Nucleus accumbens (tissue), 56 donors: ENCODE results near the gene EVX2.

Source experiments
- DNase-seq, 56 donors: peaks; one replicate each; lab custom pipeline; 2025; lab: John Stamatoyannopoulos, UW

The EVX2 gene

GRCh38 chr2:176097820-176098365, 14.1 kb upstream of the EVX2 start:
- DNase-seq: no peak

DNA sequence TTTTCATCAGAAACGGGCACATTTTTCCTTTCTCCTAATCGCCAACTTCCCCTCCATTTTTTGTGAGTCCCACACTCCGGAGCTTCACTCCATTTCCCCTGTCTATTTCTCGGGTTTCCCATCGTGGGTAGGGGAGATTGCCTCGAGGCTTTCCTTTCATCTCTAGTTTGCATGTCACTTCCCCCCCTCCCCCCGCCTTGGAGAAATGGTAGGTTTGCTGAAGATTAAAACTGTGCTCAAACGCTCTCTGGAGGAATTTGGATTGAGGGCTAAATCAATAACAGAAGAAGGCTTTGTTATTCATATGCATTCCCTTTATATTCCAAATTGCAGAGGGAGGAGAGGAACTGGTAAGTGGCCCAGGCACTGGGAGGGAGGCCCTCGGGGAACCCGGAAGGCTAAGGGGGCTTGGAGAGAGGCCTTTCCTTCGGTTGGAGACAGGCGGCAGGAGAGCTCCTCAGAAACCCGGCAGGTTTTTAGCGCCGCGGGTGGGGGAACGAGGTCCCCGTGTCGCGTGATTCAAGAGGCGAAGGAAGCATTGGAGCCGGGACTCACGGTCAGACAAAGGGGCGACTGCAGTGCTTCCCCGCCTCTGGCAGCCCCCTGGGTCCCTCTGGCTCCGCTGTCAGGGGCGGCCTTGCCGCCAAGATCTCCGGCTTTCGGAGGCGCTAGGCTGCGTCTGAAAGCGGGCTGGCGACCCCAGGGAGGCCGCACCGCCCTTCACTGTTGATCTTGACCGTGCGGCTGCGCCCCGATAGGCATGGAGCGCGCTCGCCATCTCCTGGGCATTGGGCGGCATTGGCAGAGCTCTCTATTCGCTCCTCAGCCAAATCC, 13.4 kb upstream of the EVX2 start:
- DNase-seq: peak in 23 of 56 donors; percentile 1 to 53 (median 11)

- DNase-seq: no peak
Measured at GRCh38 chr2:176096243-176096985, 12.7 kb upstream of the EVX2 start.

DNA sequence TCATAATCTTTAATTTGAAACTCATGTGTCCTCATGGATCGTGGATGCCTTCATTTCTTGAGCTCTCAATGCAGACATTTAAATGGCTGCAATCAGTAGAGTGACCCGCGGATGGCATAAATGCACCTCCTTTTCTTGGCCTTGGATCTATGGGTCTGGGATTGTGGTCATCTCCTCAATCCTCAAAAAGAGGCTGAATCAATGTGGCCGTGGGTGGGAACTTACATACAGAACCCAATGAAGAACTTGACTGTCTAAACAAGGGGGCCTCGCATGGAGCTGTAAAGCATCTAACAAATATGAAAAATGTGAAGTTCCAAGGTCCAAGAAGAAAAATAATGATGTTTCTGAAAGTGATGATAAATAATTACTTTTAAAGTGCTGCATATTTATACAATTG, 11.7 kb upstream of the EVX2 start:
- DNase-seq: no peak

DNA sequence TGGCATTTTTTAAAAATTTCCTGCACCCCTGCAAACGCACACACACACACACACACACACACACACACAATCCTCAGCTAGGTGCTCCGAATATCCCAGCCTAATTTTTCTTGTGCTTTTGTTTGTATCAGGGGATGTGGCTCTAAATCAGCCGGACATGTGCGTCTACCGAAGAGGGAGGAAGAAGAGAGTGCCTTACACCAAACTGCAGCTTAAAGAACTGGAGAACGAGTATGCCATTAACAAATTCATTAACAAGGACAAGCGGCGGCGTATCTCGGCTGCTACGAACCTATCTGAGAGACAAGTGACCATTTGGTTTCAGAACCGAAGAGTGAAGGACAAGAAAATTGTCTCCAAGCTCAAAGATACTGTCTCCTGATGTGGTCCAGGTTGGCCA, 10.6 kb upstream of the EVX2 start:
- no peak for DNase-seq

DNA sequence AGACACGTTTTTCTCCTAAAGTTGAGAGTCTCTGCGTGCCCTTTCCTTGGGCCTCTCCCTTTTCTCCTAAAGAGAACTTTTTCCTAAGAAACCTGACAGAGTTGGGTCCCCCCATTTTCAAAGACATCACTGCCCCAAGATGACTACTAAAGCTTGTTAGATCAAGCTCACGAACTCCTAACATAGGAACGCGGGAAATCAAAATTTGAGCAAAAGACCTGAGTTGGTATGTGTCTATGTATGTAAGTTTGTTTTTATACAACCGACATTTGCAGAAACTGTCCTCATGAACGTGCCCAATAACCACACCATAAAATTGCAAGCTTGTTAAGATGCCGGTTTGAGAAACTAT, 10.1 kb upstream of the EVX2 start:
- no peak for DNase-seq

GRCh38 chr2:176093145-176093897, 9.6 kb upstream of the EVX2 start:
- DNase-seq: no peak

- DNase-seq: no peak
Measured at GRCh38 chr2:176092270-176093144, 8.7 kb upstream of the EVX2 start, which contains the start of gene HOXD13. Gene HOXD13 (plus strand): TSS chr2:176092721. CDS start chr2:176092891, 170 bp downstream.

DNA sequence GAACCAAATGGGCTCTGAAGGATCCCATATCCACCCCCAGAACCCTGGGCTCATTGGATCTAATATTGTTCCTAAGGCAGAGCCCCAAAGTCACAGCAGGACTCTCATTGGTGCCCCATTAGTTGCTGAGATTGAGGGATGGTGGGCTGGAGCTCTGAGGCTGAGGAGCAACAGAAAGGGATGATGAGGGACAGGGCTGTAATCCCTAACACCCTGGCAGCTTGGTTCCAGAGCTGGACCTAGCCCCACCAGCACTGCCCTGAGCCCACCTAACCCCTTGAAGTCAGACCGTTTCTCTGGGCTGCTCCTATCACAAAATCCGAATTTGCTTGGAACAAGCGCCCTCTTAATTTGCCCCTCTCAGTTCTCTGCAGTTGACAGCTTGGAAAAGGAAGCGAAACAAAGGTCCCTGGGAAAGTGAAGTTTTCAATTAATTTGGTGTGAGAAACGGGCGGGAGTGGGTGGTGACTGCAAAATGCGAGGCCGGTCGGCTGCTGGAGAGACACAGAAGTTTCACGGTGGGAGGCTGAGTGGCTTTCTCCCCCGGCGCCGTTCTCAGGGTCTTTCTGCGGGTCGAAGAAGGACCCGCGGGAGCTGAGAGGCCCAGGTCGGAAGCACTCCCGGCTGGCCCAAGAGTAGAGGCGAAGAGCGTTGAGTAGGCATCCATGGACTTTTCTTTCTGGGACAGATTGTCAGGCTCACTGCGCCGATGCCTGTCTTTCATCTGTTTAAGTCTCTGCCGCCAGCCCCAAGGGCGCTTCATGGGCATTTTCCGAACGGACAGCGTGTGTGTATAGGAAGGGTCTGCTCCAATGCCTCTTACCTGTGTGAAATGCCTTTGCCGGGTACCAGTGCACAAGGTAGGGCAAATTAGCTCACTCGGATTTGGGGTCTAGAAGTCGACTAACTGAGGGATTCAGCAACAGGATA, 7.8 kb upstream of the EVX2 start:
- no peak for DNase-seq

DNA sequence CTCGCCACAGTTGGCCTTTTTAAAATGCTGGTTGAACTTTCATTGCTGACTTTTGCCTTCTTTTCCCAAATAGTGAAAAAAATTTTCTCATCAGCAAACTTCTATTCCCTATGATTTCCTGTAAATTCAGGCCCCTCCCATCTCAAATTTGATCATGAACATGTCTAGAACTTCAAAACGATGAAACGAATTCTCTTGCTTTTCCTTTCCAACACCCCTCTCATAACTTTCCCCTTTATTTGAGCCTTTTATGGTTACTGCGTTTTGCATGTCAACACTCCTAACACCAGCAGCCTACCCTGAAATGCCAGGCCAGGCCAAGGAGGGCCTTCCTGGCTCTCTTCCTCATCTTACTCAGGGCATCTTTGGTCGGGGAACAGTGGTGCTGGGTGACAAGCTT, 7.1 kb upstream of the EVX2 start:
- no peak for DNase-seq

GRCh38 chr2:176089843-176090395, 6.2 kb upstream of the EVX2 start:
- no peak for DNase-seq

DNA sequence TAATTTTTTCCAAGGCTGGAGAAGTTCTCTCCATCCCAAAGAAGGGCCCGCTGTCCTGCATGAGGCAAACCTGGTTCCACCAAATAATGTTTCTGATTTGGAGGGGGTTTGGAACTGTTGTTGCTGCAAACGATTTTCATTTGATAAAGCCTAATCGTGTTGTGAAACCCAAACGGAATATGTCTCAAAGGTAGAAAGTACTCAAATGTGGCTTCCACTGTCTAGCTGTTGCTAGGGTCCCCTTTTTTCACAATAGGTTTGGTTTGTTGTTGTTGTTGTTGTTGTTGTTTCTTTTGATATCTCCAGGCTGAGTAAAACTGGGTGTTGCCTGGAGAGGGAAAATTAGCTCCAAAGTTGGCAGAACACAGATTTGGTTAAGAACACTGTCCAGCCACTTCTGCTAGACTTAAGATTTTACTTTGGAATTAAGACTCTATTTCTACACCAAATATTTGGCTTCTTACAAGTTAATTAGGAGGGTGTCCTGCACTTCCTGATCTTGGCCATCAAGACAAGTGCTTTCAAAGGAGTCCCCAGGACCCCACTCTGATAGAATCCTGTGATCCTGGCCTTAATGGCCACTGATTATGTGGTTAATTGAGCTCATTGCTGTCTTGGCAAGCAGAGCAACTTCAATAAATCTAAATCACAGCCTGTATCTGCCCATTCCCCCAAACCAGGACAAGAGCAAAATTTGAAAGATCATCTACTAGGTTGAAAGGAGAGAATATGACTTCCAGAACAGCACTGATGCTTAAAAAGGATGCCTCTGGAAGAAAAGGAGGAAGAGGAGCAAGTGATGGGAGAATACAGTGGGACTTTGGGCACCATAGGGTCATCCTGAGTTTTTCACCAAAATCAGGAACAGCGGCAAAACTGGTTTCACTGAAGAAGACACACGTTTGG, 5.4 kb upstream of the EVX2 start:
- DNase-seq: no peak

DNA sequence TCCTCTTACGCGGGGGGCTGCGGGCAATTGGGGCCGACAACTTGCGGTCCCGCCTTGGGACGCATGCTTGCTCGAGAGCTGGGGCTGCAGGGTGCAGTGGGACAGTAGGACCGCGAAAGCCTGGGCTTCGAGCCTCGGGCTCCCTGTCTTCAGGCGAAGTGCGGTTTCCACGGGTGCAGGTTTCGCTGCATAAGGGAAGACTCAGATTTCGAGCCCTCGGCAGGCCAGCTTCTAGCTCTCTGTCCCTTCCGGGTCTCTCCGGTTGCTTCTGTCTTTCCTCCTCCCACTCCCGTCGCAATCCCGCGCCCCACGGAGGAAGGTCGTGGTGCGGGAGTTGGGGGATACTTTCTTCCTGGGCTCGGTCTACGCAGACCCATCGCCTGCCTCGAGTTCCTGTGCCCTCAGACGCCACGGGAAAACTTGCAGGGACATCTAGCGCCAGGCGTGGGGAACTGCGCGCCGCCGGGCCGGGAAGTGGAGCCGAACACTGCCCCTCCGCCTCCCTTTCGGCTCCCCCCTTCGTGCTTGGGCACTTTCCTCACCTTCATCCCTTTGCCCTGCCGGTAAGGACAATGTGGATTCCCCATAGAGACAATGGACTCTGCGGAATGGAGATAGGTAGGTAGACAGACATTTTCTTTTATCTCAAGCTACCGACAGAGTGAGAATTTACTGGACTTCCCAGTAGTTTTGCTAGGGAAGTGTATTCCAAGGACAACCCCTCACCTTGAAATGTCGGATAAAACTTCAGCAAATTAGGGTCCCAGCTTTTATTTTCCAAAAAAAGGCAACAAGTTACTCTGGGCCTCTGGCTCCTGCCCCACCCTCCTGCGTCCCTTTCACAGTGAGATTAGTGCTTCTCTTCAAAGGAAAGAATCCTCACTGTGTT, 4.5 kb upstream of the EVX2 start:
- DNase-seq: peak in 28 of 56 donors; percentile 2 to 49 (median 10)

- no peak for DNase-seq
Measured at GRCh38 chr2:176087330-176088047, 3.7 kb upstream of the EVX2 start.
